Measurements from ENCODE around the gene JAZF1. TPM values are rescaled to one million over a fixed set of nuclear protein-coding genes. Genes with fewer than 3 reads are reported as not detected.
A peak's percentile ranks its signal among the peaks of the same experiment; 100 is the strongest.

JAZF1 gene
- total and polyA plus RNA-seq, 2 of the 4 experiments (the other 2 are of a cell fraction) = 8.4 to 10.5 TPM

DNA sequence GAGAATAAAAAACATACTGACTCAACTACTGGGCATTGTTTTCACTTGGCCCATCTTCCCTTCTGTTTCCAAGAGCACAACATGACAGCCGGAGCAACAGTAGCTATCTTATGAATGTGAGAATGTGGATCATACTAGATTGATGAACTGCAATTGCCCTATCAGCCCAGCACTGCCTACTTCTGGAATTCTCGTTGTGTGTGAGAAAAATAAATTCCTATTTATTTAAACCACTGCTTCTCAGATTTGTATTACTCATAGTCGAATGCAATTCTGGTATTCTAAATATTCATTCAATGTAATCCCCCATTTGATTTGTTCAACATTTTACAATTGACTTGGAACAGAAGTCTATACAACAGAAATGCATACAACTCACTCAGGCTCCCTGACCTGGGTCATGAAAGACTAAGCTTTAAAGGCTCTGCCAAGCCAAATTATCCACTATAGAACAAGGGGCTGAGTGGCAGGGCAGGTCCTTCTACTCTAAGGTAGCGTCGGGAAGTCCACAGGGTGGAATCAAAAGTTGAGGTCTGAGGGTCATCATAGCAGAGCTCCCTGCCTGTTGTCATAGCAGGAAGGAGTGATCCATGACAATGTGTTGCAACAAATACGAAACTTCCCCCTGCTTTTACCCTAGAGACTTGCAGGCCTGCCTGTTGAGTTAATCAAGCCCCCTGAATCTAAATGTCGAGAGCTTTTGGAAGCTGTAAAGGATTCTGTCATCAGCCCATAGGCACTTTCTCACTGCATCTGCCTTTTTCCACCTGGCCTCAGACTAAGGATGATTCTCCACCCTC is 12.4 kb upstream of the JAZF1 start:
- H3K36me3 ChIP-seq (ENCODE audit: control insufficient read depth, insufficient read depth, low read length) = no peaks in the 10 kb centered on the region
- H2BK15ac ChIP-seq (ENCODE audit: low read depth, low read length) = peak overlapping the region; percentile 28; the same call in 2 of the 3 replicates
- peak overlapping the region; percentile 73 for H3K14ac ChIP-seq (replicated peaks; ENCODE audit: low read depth, low read length)
- in situ Hi-C loops (cut with MboI; ENCODE audit: low sequenced_read_pairs) = no loop called here
- BruUV-seq (replicated peaks) = no TSS peak
- ATAC-seq (ENCODE audit: low read depth) = peak; percentile 87
- ChIA-PET CTCF (interaction anchor here (0.8 to 1.1 kb wide), 2 partner anchors 9 to 73 kb away, joined by 3 read pairs; no protein-coding TSS in a partner anchor), POLR2A (ENCODE audit: unreplicated experiment) (no interaction called here)
- peak overlapping the region; percentile 76; the same call in 1 of the 2 replicates for H2AK5ac ChIP-seq (ENCODE audit: low read depth, low read length)
- peak overlapping the region; percentile 34; the same call in 1 of the 2 replicates for H3K27ac ChIP-seq (ENCODE audit: insufficient read depth, low read length)
- H4K8ac ChIP-seq (ENCODE audit: low read depth in 2 of 2, low read length in 2 of 2) = peak overlapping the region in 1 of 2 experiments; percentile 41; a peak in 1 of 4 replicates
- no peaks in the 10 kb centered on the region for H3K79me1 ChIP-seq (ENCODE audit: low read depth in 1 of 2, low read length in 2 of 2)
- H2AK9ac ChIP-seq (replicated peaks; ENCODE audit: low read depth, low read length, poor library complexity) = no peak overlapping the region
- peak overlapping the region; percentile 49; the same call in 1 of the 2 replicates for H3K23ac ChIP-seq (ENCODE audit: low read depth, low read length)
- H3K4ac ChIP-seq (ENCODE audit: low read depth, low read length) = peak overlapping the region; percentile 72
- peaks cover 6% of the 10 kb centered on the region; the same call in 1 of the 2 replicates for H3K9me1 ChIP-seq (ENCODE audit: insufficient read depth, low read length)
- H3K4me2 ChIP-seq (ENCODE audit: low read depth, low read length) = peak overlapping the region; percentile 36
- H4K20me1 ChIP-seq (ENCODE audit: insufficient read depth, low read length) = no peaks in the 10 kb centered on the region
- H3K27me3 ChIP-seq (ENCODE audit: control insufficient read depth, insufficient read depth, low read length) = no peaks in the 10 kb centered on the region
- peak overlapping the region; percentile 76 for H4K91ac ChIP-seq (ENCODE audit: insufficient read depth, low read depth, low read length)
- no peaks in the 10 kb centered on the region for H3K9me3 ChIP-seq (ENCODE audit: control insufficient read depth, insufficient read depth, low read length)
- peaks cover 10% of the 10 kb centered on the region for H3K4me1 ChIP-seq (ENCODE audit: control insufficient read depth, insufficient read depth, low read length)
- peak overlapping the region; percentile 78 for H2BK120ac ChIP-seq (ENCODE audit: low read depth, low read length)
- DNase-seq = peak; percentile 45
- peak overlapping the region; percentile 4 for H2BK5ac ChIP-seq (ENCODE audit: low read depth, low read length, poor library complexity, severe bottlenecking)
- H3K4me3 ChIP-seq (ENCODE audit: insufficient read depth, low read depth, low read length) = no peak overlapping the region
- peak overlapping the region; percentile 9; the same call in 1 of the 2 replicates for H4K5ac ChIP-seq (ENCODE audit: low read depth, low read length)
- H3K18ac ChIP-seq (ENCODE audit: low read depth, low read length) = peak overlapping the region; percentile 35
- H3K56ac ChIP-seq (ENCODE audit: extremely low read depth, insufficient read depth, low read length) = no peak overlapping the region
- H2BK20ac ChIP-seq (ENCODE audit: low read depth, low read length) = peak overlapping the region; percentile 69
- intact Hi-C loops (cut with micrococcal nuclease) = no loop called here
- WGBS, 2 experiments (ENCODE audit: extremely low coverage in 2 of 2, insufficient read length in 1 of 2) = 67% methylated on average over 1 of the region's 7 CpGs; no CpG with 5 or more reads in 1 of the 2 experiments
- peak overlapping the region; percentile 24 for H2AFZ ChIP-seq (replicated peaks; ENCODE audit: low read length, poor library complexity)
- no peak overlapping the region for H3K9ac ChIP-seq (ENCODE audit: low read depth, low read length)
- dilution Hi-C loops (cut with HindIII; ENCODE audit: low sequenced_read_pairs, unreplicated experiment) = no loop called here
- TF ChIP-seq MAZ (IDR thresholded peaks at IDR 0.05; ENCODE audit: borderline replicate concordance, low read depth, low read length) (no peak), CEBPB (IDR thresholded peaks at IDR 0.05; ENCODE audit: low read depth, low read length) (peak; percentile 27; the same call in 1 of the 2 replicates)

Data from IMR-90 (cell line).